DND-41 (cell line): ENCODE results near the gene PGBD4.
"Not testable (repeated sequence)": the region's sequence is repeated elsewhere in the genome, so short reads cannot be mapped to it uniquely, and the experiment has no call there.

Experiments
- ATAC-seq: fragments of 200-7000 bp; cut with Tn5 transposase; 3 replicates; pipeline ENCODE4 v1.9.1; 2021; ENCODE audit warnings: low read depth; ENCODE audit not compliant: insufficient read depth
- DNase-seq: peaks from one replicate; pipeline ENCODE4 v3.0.0-alpha.2; 2020
- H2AFZ ChIP-seq: 2 replicates; pipeline ENCODE4 v1.6.0; 2012; ENCODE audit warnings: low read depth, low read length
- H3K27ac ChIP-seq: 2 replicates; pipeline ENCODE4 v1.5.1; 2012; ENCODE audit warnings: low read length, inconsistent platforms
- H3K27me3 ChIP-seq: fragments of 200-600 bp; sonication (generic); 2 replicates; pipeline ENCODE4 v1.6.0; 2012; ENCODE audit warnings: low read length, mild to moderate bottlenecking, inconsistent platforms; ENCODE audit not compliant: insufficient read depth, poor library complexity
- H3K36me3 ChIP-seq: 2 replicates; pipeline ENCODE4 v1.5.1; 2012; ENCODE audit warnings: low read length, inconsistent platforms; ENCODE audit not compliant: insufficient read depth
- H3K4me1 ChIP-seq: 2 replicates; pipeline ENCODE4 v1.5.1; 2012; ENCODE audit warnings: mild to moderate bottlenecking, low read length; ENCODE audit not compliant: insufficient read depth
- H3K4me2 ChIP-seq: 2 replicates; pipeline ENCODE4 v1.6.0; 2012; ENCODE audit warnings: mild to moderate bottlenecking, moderate library complexity, low read length, inconsistent platforms; ENCODE audit not compliant: insufficient read depth
- H3K4me3 ChIP-seq, 2 experiments: fragments of 200-600 bp in 1 of 2; shearing (Covaris generic) in 1 of 2; 2 replicates each; pipeline ENCODE4 v1.5.1; 2012 to 2016; ENCODE audit warnings: inconsistent platforms in 2 of 2, low read length in 2 of 2, mild to moderate bottlenecking in 2 of 2, low read depth in 1 of 2, moderate library complexity in 1 of 2
- H3K79me2 ChIP-seq: 2 replicates; pipeline ENCODE4 v1.6.0; 2012; ENCODE audit warnings: low read length, inconsistent platforms; ENCODE audit not compliant: insufficient read depth
- H3K9ac ChIP-seq: 2 replicates; pipeline ENCODE4 v1.6.0; 2012; ENCODE audit warnings: low read depth, mild to moderate bottlenecking, inconsistent platforms, low read length, moderate library complexity
- H3K9me3 ChIP-seq: 2 replicates; pipeline ENCODE4 v1.5.1; 2012; ENCODE audit warnings: low read length, moderate library complexity, mild to moderate bottlenecking, inconsistent platforms; ENCODE audit not compliant: insufficient read depth, severe bottlenecking
- H4K20me1 ChIP-seq: 2 replicates; pipeline ENCODE4 v1.6.0; 2012; ENCODE audit warnings: low read length; ENCODE audit not compliant: insufficient read depth
- EZH2 ChIP-seq: IDR thresholded peaks from 3 replicates; pipeline ENCODE4 v1.6.1; 2012; ENCODE audit warnings: borderline replicate concordance, low read depth, mild to moderate bottlenecking, moderate library complexity, low read length, inconsistent platforms; ENCODE audit not compliant: severe bottlenecking
- TF ChIP-seq, protein P1 (sequence below): IDR thresholded peaks from 2 replicates; pipeline ENCODE4 v1.5.1; 2012; ENCODE audit warnings: borderline replicate concordance, low read length, moderate library complexity, mild to moderate bottlenecking; ENCODE audit not compliant: poor library complexity, severe bottlenecking; ENCODE audit errors: extremely low read depth

Gene PGBD4

DNA sequence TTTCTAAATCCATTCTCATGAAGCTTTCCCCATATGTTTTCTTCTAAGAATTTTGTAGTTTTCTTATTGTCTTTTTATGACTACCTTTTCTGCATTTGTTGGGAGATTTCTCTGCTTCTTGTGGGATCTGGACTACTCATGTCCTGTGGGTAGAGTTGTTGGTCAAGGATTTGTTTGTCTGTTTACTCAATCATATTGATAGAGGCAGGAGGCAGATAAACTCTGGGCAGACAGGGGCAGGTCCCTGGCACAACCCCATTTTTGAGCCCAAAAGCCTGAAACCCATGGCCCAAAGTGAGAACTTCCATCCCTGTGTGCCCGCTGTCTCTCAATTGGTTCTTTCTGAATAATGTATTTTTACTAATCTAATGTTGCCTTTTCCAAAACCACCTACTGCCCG lies 12.3 kb downstream of the PGBD4 start:
- Histone ChIP-seq H3K27me3 (no peaks in the 10 kb centered on the region), H3K4me1 (no peaks in the 10 kb centered on the region), H3K9ac (no peak overlapping the region), H3K36me3 (no peaks in the 10 kb centered on the region), H3K4me2 (no peak overlapping the region), H4K20me1 (no peaks in the 10 kb centered on the region), H2AFZ (no peak overlapping the region), H3K9me3 (no peaks in the 10 kb centered on the region), H3K4me3 (no peak overlapping the region), H3K27ac (no peak overlapping the region), H3K79me2 (no peaks in the 10 kb centered on the region)
- no peak for ATAC-seq
- no peak for TF ChIP-seq EZH2
- TF ChIP-seq, protein P1, sequence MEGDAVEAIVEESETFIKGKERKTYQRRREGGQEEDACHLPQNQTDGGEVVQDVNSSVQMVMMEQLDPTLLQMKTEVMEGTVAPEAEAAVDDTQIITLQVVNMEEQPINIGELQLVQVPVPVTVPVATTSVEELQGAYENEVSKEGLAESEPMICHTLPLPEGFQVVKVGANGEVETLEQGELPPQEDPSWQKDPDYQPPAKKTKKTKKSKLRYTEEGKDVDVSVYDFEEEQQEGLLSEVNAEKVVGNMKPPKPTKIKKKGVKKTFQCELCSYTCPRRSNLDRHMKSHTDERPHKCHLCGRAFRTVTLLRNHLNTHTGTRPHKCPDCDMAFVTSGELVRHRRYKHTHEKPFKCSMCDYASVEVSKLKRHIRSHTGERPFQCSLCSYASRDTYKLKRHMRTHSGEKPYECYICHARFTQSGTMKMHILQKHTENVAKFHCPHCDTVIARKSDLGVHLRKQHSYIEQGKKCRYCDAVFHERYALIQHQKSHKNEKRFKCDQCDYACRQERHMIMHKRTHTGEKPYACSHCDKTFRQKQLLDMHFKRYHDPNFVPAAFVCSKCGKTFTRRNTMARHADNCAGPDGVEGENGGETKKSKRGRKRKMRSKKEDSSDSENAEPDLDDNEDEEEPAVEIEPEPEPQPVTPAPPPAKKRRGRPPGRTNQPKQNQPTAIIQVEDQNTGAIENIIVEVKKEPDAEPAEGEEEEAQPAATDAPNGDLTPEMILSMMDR: no peak
- DNase-seq: no peak

DNA sequence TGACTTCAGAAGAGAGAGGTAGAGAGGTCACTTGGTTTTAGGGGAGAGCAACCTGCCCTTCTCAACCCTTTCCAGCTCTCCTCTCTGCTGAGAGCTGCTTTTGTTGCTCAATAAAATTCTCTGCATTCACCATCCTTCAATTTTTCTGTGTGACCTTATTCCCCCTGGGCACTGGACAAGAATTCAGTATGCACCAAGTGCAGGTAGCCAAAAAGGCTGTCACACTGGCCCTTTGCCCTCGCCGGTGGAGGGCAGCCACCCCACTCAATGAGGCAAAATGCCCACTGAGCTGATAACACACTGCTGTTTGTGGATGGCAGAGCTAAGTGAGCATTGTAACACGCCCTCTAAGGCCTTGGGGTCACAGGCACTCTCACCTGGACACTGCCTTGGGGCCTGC lies 12.9 kb downstream of the PGBD4 start:
- TF ChIP-seq EZH2: no peak
- TF ChIP-seq, protein P1: no peak
- Histone ChIP-seq H3K9ac (no peak overlapping the region), H3K27me3 (no peaks in the 10 kb centered on the region), H3K4me1 (no peaks in the 10 kb centered on the region), H3K79me2 (no peaks in the 10 kb centered on the region), H3K9me3 (no peaks in the 10 kb centered on the region), H2AFZ (no peak overlapping the region), H3K27ac (no peak overlapping the region), H3K4me3 (no peak overlapping the region), H3K36me3 (no peaks in the 10 kb centered on the region), H4K20me1 (no peaks in the 10 kb centered on the region), H3K4me2 (no peak overlapping the region)
- ATAC-seq: no peak
- DNase-seq: no peak

DNA sequence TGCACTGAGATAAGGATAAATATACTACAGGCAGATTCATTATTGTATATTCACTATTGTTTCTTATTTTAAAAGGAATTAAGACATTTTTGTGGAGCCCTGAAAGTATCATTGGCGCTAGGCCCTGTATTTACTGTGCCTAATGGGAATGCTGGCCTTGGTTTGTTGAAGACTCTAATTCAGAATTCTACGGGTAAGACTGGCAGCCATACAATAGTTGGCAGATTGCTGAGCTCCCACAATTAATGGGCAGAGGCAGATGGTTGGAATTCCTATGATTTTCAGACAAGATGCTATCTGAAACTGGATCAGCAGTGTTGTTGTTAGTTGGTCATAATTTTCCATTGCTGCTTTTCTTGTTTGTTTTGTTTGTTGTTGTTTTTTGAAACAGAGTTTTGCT lies 14.7 kb downstream of the PGBD4 start:
- Histone ChIP-seq H4K20me1 (no peaks in the 10 kb centered on the region), H3K4me1 (no peaks in the 10 kb centered on the region), H3K36me3 (no peaks in the 10 kb centered on the region), H3K27ac (no peak overlapping the region), H3K9ac (no peak overlapping the region), H2AFZ (no peak overlapping the region), H3K4me3 (no peak overlapping the region), H3K79me2 (no peaks in the 10 kb centered on the region), H3K27me3 (no peaks in the 10 kb centered on the region), H3K9me3 (no peaks in the 10 kb centered on the region), H3K4me2 (no peak overlapping the region)
- ATAC-seq (no peak), DNase-seq (no peak)
- TF ChIP-seq, protein P1: no peak
- TF ChIP-seq EZH2: no peak

DNA sequence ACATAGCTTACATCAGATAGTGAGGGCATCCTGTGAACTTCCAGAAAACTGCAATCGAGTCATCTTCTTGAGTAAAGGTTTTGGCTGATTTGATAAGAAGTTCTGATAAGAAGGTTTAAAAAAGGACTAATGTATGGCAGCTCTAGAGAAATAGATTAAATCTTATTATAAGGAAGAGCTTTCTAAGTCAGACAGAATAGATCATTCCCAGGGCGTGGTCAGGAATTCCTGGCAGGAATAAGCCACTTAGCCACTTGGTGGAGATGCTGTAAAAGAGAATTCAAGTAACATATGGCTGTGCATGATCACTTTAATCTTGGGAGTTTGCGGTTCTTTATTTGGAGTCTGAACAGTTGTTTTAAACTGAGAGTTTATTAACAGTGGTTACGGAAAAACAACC lies 17.4 kb downstream of the PGBD4 start:
- H3K9ac ChIP-seq: no peak overlapping the region

DNA sequence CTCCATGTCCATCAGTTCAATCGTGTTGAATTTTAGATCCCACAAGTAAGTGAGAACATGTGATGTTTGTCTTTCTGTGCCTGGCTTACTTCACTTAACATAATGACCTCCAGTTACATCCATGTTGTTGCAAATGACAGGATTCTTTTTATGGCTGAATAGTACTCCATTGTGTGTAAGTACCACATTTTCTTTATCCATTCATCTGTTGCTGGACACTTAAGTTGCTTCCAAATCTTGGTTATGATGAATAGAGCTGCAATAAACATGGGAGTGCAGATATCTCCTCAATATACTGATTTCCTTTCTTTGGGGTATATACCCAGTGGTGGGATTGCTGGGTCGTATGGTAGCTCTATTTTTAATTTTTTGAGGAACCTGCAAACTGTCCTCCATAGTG lies 18.5 kb downstream of the PGBD4 start:
- not testable (repeated sequence) for H3K36me3 ChIP-seq, H2AFZ ChIP-seq, H3K79me2 ChIP-seq, H4K20me1 ChIP-seq, H3K27ac ChIP-seq, DNase-seq, H3K4me1 ChIP-seq, H3K4me3 ChIP-seq, H3K27me3 ChIP-seq, H3K9me3 ChIP-seq, H3K9ac ChIP-seq, H3K4me2 ChIP-seq, ATAC-seq

More for the DNA sequence above, 17.4 kb downstream of the PGBD4 start:
- no peak overlapping the region for H3K27ac ChIP-seq
- H3K27me3 ChIP-seq: no peaks in the 10 kb centered on the region
- TF ChIP-seq, protein P1: no peak
- no peak for TF ChIP-seq EZH2
- DNase-seq: no peak
- no peaks in the 10 kb centered on the region for H3K79me2 ChIP-seq
- no peak overlapping the region for H3K4me3 ChIP-seq
- H3K4me1 ChIP-seq: no peaks in the 10 kb centered on the region
- H4K20me1 ChIP-seq: no peaks in the 10 kb centered on the region
- H3K36me3 ChIP-seq: no peaks in the 10 kb centered on the region
- no peak overlapping the region for H2AFZ ChIP-seq
- H3K4me2 ChIP-seq: no peak overlapping the region
- H3K9me3 ChIP-seq: no peaks in the 10 kb centered on the region
- ATAC-seq: no peak
